HG03108 (cell line): ENCODE measurements around the gene KCNQ5.
"Not testable (repeated sequence)": the region's sequence is repeated elsewhere in the genome, so short reads cannot be mapped to it uniquely, and the experiment has no call there.

Experiments
- ATAC-seq: cut with Tn5 transposase; IDR thresholded peaks from one replicate; pipeline ENCODE4 v1.9.1; 2021; ENCODE audit warnings: moderate library complexity; ENCODE audit not compliant: unreplicated experiment

The KCNQ5 gene

GRCh38 chr6:72984189-72984831, 362.4 kb downstream of the KCNQ5 start:
- ATAC-seq: not testable (repeated sequence)

- no peak for ATAC-seq
Observed at GRCh38 chr6:72984981-72985665, 363.3 kb downstream of the KCNQ5 start.

- no peak for ATAC-seq
Observed at GRCh38 chr6:72987301-72987700, 365.4 kb downstream of the KCNQ5 start.

GRCh38 chr6:72999995-73000394, 378.1 kb downstream of the KCNQ5 start:
- ATAC-seq: no peak

- ATAC-seq: no peak
Observed at GRCh38 chr6:73000460-73000859, 378.6 kb downstream of the KCNQ5 start.

GRCh38 chr6:73002588-73002987, 380.7 kb downstream of the KCNQ5 start:
- ATAC-seq: no peak

- ATAC-seq: no peak
Observed at GRCh38 chr6:73003302-73003701, 381.4 kb downstream of the KCNQ5 start.

- ATAC-seq: no peak
Observed at GRCh38 chr6:73004231-73004630, 382.4 kb downstream of the KCNQ5 start.

GRCh38 chr6:73004861-73005260, 383.0 kb downstream of the KCNQ5 start:
- ATAC-seq: no peak

GRCh38 chr6:73006146-73006545, 384.3 kb downstream of the KCNQ5 start:
- ATAC-seq: no peak

- ATAC-seq: no peak
Observed at GRCh38 chr6:73011945-73012344, 390.1 kb downstream of the KCNQ5 start.

- no peak for ATAC-seq
Observed at GRCh38 chr6:73017476-73017875, 395.6 kb downstream of the KCNQ5 start.

- ATAC-seq: no peak
Observed at GRCh38 chr6:73024598-73024997, 402.7 kb downstream of the KCNQ5 start.

GRCh38 chr6:73027691-73028090, 405.8 kb downstream of the KCNQ5 start:
- ATAC-seq: no peak

GRCh38 chr6:73028124-73028766, 406.4 kb downstream of the KCNQ5 start:
- no peak for ATAC-seq

- no peak for ATAC-seq
Observed at GRCh38 chr6:73028893-73029450, 407.1 kb downstream of the KCNQ5 start.

- peak; percentile 88 for ATAC-seq
Observed at GRCh38 chr6:73030257-73030656, 408.4 kb downstream of the KCNQ5 start.

GRCh38 chr6:73030791-73031782, 409.2 kb downstream of the KCNQ5 start:
- no peak for ATAC-seq

GRCh38 chr6:73032586-73032985, 410.7 kb downstream of the KCNQ5 start:
- no peak for ATAC-seq

GRCh38 chr6:73036689-73037088, 414.8 kb downstream of the KCNQ5 start:
- ATAC-seq: no peak

- ATAC-seq: no peak
Observed at GRCh38 chr6:73041051-73041450, 419.2 kb downstream of the KCNQ5 start.
